ENCODE data around the gene CPA1. TPM values are rescaled to one million over a fixed set of nuclear protein-coding genes. Genes with fewer than 3 reads are reported as not detected.
"Not testable (repeated sequence)": the region's sequence is repeated elsewhere in the genome, so short reads cannot be mapped to it uniquely, and the experiment has no call there.

CPA1 gene
- total and polyA plus RNA-seq, 10 of the 15 experiments (the other 5 are each of a cell fraction or from before 2014, with no cell fraction given), result 8.0 TPM; not detected in 9

DNA sequence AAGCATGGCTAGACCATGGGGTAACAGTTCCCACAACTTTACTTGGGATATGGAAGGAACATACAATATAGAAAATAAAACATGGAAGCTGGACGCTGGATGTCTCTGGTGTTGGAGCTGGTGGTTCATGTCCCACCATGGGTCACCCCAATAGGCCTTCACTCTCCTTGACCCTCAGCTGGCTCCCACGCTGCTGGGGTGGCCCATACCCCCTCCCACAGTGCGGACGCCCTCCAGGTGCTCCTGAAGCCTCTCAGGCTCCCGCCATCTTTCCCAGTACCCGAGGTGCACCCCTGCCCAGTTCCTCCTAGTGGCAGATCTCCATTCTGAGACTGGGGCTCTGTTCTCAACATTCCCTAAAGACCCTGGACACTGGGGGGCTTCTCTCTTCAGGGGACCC lies 5.8 kb upstream of the CPA1 start:
- no peaks in the 10 kb centered on the region for H3K79me2 ChIP-seq (ENCODE audit: control insufficient read depth, insufficient read depth, low read length)
- BruUV-seq (replicated peaks), result no TSS peak
- RAD21 ChIA-PET (ENCODE audit: unreplicated experiment), result no interaction called here
- H3K9ac ChIP-seq (ENCODE audit: control insufficient read depth, insufficient read depth, low read length), result no peak overlapping the region
- H4K20me1 ChIP-seq (ENCODE audit: control insufficient read depth, insufficient read depth), result no peaks in the 10 kb centered on the region
- H3K4me3 ChIP-seq, result no peak overlapping the region
- 46% methylated on average over 6 of the region's 6 CpGs for WGBS (ENCODE audit: insufficient coverage, insufficient replicate concordance, low lambda C conversion rate, missing lambda C conversion rate)
- POLR2A ChIA-PET, result no interaction called here
- no peaks in the 10 kb centered on the region for H3K36me3 ChIP-seq (ENCODE audit: control insufficient read depth in 2 of 2, insufficient read depth in 2 of 2, low read length in 1 of 2)
- no peak for FAIRE-seq
- intact Hi-C loops (cut with micrococcal nuclease; ENCODE audit: unreplicated experiment), result no loop called here
- SMC1A ChIA-PET (ENCODE audit: uncharacterized antibody, unreplicated experiment), result no interaction called here
- H3K4me1 ChIP-seq (ENCODE audit: control insufficient read depth, insufficient read depth, low read length), result no peaks in the 10 kb centered on the region
- no peaks in the 10 kb centered on the region; the same call in 2 of the 3 replicates for H3K9me3 ChIP-seq (replicated peaks; ENCODE audit: control insufficient read depth, insufficient read depth, low read length)
- in situ Hi-C loops (cut with MboI), result no loop called here
- no peak for DNase-seq (ENCODE audit: low read depth, low spot score)
- TF ChIP-seq BRCA1 (IDR thresholded peaks at IDR 0.05; ENCODE audit: low read depth, low read length) (no peak), RBBP5 (conservative IDR thresholded peaks at IDR 0.05) (no peak), BMI1 (IDR thresholded peaks at IDR 0.05; ENCODE audit: borderline replicate concordance) (no peak)
- no peak overlapping the region for H2AFZ ChIP-seq (ENCODE audit: control insufficient read depth, low read depth, low read length)
- H3K27me3 ChIP-seq (replicated peaks in 1 of 2; ENCODE audit: control insufficient read depth in 2 of 2, insufficient read depth in 2 of 2, low read length in 1 of 2), result no peaks in the 10 kb centered on the region
- H3K27ac ChIP-seq (ENCODE audit: control insufficient read depth, insufficient read depth), result no peak overlapping the region
- no peak for ATAC-seq
- CTCF ChIA-PET, result no interaction called here
- H3K4me2 ChIP-seq (ENCODE audit: control insufficient read depth, insufficient read depth), result no peak overlapping the region

DNA sequence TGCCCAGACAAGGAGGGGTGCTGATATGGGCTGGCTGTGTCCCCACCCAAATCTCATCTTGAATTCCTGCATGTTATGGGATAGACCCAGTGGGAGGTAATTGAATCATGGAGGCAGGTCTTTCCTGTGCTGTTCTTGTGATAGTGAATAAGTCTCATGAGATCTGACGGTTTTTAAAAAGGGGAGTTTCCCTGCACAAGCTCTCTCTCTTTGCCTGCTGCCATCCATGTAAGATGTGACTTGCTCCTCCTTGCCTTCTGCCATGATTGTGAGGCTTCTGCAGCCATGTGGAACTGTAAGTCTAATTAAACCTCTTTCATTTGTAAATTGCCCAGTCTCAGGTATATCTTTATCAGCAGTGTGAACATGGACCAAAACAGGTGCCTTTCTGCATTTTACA lies 3.8 kb upstream of the CPA1 start:
- H3K4me1 ChIP-seq (ENCODE audit: control insufficient read depth, insufficient read depth, low read length); in situ Hi-C loops (cut with MboI); POLR2A ChIA-PET; H3K79me2 ChIP-seq (ENCODE audit: control insufficient read depth, insufficient read depth, low read length); H3K4me3 ChIP-seq; RAD21 ChIA-PET (ENCODE audit: unreplicated experiment); DNase-seq (ENCODE audit: low read depth, low spot score); intact Hi-C loops (cut with micrococcal nuclease; ENCODE audit: unreplicated experiment); FAIRE-seq; ATAC-seq; H3K9ac ChIP-seq (ENCODE audit: control insufficient read depth, insufficient read depth, low read length); H3K36me3 ChIP-seq (ENCODE audit: control insufficient read depth in 2 of 2, insufficient read depth in 2 of 2, low read length in 1 of 2); H4K20me1 ChIP-seq (ENCODE audit: control insufficient read depth, insufficient read depth); H3K4me2 ChIP-seq (ENCODE audit: control insufficient read depth, insufficient read depth); H2AFZ ChIP-seq (ENCODE audit: control insufficient read depth, low read depth, low read length); H3K9me3 ChIP-seq (replicated peaks; ENCODE audit: control insufficient read depth, insufficient read depth, low read length); H3K27me3 ChIP-seq (replicated peaks in 1 of 2; ENCODE audit: control insufficient read depth in 2 of 2, insufficient read depth in 2 of 2, low read length in 1 of 2); BruUV-seq (replicated peaks); H3K27ac ChIP-seq (ENCODE audit: control insufficient read depth, insufficient read depth): not testable (repeated sequence)
- ChIA-PET CTCF (interaction anchor here (0.5 kb wide), 1 partner anchor 132 kb away, joined by 4 read pairs; no protein-coding TSS in a partner anchor), SMC1A (ENCODE audit: uncharacterized antibody, unreplicated experiment) (interaction anchor here (1.5 kb wide), 1 partner anchor 11 kb away, joined by 4 read pairs; no protein-coding TSS in a partner anchor)
- 0% methylated on average over 1 of the region's 1 CpG for WGBS (ENCODE audit: insufficient coverage, insufficient replicate concordance, low lambda C conversion rate, missing lambda C conversion rate)
